ENCODE data around the gene WSCD1.

Gene WSCD1

DNA sequence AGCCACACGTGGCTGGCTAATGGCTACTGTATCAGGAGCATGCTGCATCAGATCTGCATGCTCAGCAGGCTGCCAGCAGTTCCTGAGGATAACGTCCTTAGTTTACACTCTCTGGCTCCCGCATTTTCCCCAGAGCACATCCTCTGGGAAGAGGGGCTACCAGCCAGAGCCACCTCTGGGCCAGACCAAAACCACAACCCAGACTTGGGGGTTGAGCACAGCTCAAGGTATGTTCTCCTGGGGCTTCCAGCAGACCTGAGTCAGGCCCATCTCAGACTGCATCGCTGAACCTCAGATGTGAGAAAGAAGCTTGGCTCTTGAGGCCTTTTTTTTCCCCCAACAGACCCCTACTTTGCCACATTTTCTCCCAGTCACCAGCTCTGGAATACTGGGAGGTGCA, 23.7 kb upstream of the WSCD1 start:
- TF ChIP-seq, protein P1, sequence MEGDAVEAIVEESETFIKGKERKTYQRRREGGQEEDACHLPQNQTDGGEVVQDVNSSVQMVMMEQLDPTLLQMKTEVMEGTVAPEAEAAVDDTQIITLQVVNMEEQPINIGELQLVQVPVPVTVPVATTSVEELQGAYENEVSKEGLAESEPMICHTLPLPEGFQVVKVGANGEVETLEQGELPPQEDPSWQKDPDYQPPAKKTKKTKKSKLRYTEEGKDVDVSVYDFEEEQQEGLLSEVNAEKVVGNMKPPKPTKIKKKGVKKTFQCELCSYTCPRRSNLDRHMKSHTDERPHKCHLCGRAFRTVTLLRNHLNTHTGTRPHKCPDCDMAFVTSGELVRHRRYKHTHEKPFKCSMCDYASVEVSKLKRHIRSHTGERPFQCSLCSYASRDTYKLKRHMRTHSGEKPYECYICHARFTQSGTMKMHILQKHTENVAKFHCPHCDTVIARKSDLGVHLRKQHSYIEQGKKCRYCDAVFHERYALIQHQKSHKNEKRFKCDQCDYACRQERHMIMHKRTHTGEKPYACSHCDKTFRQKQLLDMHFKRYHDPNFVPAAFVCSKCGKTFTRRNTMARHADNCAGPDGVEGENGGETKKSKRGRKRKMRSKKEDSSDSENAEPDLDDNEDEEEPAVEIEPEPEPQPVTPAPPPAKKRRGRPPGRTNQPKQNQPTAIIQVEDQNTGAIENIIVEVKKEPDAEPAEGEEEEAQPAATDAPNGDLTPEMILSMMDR (IDR thresholded peaks at IDR 0.05) = no peak
- TF ChIP-seq ZFX (IDR thresholded peaks at IDR 0.05; ENCODE audit: borderline replicate concordance) = no peak
- no peak overlapping the region for H3K27ac ChIP-seq

DNA sequence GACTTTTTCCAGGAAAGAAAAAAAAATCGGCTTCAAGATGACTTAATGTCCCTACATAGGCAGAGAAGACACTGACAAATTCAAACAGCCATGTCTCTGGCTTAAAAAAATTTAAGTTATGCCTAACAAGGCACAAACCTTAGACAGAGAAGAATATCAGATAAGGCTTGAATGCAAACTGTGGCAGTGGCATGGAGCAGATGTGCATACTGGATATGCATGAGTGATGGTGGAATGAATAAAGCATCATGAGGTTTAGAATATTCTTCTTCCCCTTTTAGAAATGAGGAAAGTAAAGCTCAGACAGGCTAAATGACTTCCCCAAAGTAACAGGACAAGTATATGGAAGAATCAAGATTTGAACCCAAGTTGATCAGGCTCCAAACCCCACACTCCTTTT, 23.2 kb upstream of the WSCD1 start:
- TF ChIP-seq, protein P1 (IDR thresholded peaks at IDR 0.05) = no peak
- no peak for TF ChIP-seq ZFX (IDR thresholded peaks at IDR 0.05; ENCODE audit: borderline replicate concordance)
- H3K27ac ChIP-seq = no peak overlapping the region

- TF ChIP-seq, protein P1 (IDR thresholded peaks at IDR 0.05) = no peak
- no peak for TF ChIP-seq ZFX (IDR thresholded peaks at IDR 0.05; ENCODE audit: borderline replicate concordance)
- H3K27ac ChIP-seq = no peak overlapping the region
Measured at GRCh38 chr17:6047966-6048365, 22.2 kb upstream of the WSCD1 start.

- no peak for TF ChIP-seq ZFX (IDR thresholded peaks at IDR 0.05; ENCODE audit: borderline replicate concordance)
- TF ChIP-seq, protein P1 (IDR thresholded peaks at IDR 0.05) = no peak
- H3K27ac ChIP-seq = no peak overlapping the region
Measured at GRCh38 chr17:6048486-6048885, 21.7 kb upstream of the WSCD1 start.

- no peak for TF ChIP-seq ZFX (IDR thresholded peaks at IDR 0.05; ENCODE audit: borderline replicate concordance)
- TF ChIP-seq, protein P1 (IDR thresholded peaks at IDR 0.05) = no peak
- no peak overlapping the region for H3K27ac ChIP-seq
Measured at GRCh38 chr17:6052926-6053325, 17.3 kb upstream of the WSCD1 start.

DNA sequence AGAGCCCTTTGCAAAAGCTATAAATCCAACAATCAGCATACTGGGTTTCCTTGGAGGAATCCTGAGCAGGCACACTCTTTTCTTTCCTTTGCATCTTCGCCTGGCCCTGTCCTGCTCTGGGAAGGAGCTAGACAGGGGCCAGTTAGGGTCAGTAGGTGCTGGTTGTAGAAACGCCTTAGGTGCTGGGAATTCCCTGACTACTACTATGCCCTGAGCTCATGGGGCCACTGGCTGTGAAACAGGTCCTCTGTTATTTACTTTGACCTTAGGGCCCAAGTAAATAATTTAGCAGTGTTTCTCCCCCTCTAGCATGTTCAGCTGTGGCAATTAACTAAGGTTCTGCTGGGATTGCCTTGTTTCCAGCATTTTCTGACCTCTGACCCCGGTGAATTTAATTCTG, 15.8 kb upstream of the WSCD1 start:
- TF ChIP-seq, protein P1 (IDR thresholded peaks at IDR 0.05) = no peak
- no peak for TF ChIP-seq ZFX (IDR thresholded peaks at IDR 0.05; ENCODE audit: borderline replicate concordance)
- no peak overlapping the region for H3K27ac ChIP-seq

GRCh38 chr17:6056104-6056503, 14.1 kb upstream of the WSCD1 start:
- no peak overlapping the region for H3K27ac ChIP-seq
- TF ChIP-seq, protein P1 (IDR thresholded peaks at IDR 0.05) = no peak
- no peak for TF ChIP-seq ZFX (IDR thresholded peaks at IDR 0.05; ENCODE audit: borderline replicate concordance)

Data from 22Rv1 (cell line).